NCI-H187 (cell line): ENCODE results near the gene YWHAH.

Experiments used
- DNase-seq, 2 experiments: peaks; one replicate each; lab custom pipeline; 2025; lab: John Stamatoyannopoulos, UW

Gene YWHAH

DNA sequence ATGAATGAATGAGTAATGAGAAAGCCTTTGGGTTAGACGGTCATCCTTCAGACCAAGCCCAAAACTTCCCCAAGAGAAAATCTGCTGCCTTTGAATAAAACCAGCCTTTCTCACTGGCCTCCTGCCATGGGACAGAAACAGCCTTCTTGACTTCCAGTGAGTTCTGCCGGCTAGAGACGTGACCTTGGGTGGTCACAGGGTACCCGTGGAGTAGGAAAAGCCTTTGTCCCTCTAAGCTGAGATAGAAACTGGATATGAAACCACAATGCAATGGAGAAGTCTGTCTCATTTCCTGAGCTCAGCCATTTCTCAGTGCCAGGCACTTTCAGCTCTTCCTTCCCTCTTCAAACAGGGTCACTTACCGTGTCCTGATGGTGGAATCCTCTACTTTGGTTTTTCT lies 21.2 kb upstream of the YWHAH start:
- DNase-seq = no peak

GRCh38 chr22:31923747-31924146 lies 20.6 kb upstream of the YWHAH start:
- no peak for DNase-seq

- DNase-seq = no peak
Measured at GRCh38 chr22:31925056-31925455, 19.3 kb upstream of the YWHAH start.

DNA sequence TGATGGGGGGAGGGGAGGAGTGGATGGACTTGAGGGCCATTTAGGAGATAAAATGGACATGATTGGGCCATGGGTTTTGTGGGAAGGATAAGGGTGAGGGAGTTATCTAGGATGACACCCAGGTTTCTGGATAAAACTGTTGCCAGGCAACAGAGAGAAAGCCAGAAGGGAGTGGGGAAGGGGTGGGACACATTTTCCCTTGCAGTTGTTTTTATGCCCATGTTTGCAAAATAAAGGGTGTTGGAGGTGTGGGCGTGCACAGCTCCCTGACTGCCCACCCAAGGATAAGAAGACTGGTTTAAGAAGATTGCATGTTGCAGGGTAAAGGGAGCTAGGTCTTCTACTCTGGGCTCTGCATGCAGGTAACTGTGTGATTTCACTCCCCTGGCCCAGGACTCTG lies 18.3 kb upstream of the YWHAH start:
- no peak for DNase-seq

DNA sequence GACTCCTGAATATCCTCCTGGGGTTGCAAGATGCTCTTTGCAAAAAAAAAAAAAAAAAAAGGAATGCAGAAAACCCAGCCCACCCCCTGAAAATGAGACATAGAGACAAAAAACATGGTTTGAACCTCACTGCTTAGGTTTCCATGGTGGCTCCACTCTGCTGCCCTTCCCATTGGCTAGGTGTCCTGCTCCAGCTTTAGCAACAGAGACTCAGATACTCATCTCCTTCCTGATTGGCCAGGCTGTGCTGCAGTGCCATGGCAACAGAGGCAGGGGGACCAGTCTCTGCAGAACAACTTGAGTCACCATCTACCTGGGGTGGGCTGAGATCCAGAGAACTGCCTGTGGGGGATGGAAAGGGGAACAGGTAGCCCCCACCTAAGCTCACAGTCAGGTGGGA lies 17.4 kb upstream of the YWHAH start:
- no peak for DNase-seq

- no peak for DNase-seq
Measured at GRCh38 chr22:31927562-31927961, 16.8 kb upstream of the YWHAH start.

GRCh38 chr22:31929167-31929930 lies 15.0 kb upstream of the YWHAH start:
- DNase-seq = no peak

- DNase-seq = no peak
Measured at GRCh38 chr22:31932863-31933262, 11.5 kb upstream of the YWHAH start.

DNA sequence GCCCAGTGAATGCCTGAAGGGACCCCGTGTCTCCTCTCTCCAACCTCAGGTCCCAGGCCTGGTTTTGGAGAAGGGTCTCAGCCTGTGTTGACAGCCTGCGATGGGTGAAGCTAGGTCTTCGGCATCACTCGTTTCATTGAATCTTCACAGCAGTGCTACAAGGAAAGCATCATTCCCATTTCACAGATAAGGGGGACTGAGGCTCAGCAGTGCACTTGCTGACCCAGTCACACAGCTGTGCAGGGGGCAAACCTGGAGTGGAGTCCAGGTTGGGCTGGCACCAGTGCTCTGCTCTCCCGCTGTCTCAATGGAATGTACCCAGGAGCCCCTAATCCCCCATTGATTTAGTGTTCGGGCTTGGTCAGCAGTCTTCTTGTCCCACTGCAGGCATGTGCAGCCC lies 10.9 kb upstream of the YWHAH start:
- DNase-seq = no peak

DNA sequence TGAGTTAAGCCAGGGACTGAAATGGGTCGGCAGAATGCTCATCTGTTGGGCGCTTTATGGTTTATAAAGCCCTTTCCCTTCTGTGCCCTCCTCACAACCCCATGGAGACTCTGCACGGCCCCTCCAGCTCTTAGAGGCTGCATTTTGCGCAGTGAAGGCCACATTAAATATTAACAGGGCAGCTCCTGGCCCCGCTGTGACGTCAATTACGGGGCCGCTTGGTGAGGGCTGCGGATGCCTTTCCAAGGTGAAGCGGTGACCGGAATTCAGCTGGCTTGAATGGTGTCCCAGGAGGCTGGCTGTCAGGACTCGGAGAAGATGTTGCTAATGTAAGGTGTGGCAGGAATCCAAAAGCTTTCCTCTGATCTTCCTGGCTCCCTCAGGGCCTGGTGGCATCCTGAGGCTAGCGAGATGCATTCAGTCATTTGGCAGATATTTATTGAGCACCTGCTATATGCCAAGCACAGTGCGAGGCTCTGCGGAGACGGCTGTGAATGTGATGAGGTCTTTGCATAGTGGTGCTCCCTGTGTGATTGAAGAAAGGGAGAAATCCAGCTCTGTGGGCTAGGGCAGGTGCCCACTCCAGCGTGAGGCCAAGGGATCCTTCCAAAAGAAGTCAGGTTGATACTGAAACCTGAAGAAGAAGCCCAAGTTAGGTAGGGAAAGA lies 10.4 kb upstream of the YWHAH start:
- no peak for DNase-seq

DNA sequence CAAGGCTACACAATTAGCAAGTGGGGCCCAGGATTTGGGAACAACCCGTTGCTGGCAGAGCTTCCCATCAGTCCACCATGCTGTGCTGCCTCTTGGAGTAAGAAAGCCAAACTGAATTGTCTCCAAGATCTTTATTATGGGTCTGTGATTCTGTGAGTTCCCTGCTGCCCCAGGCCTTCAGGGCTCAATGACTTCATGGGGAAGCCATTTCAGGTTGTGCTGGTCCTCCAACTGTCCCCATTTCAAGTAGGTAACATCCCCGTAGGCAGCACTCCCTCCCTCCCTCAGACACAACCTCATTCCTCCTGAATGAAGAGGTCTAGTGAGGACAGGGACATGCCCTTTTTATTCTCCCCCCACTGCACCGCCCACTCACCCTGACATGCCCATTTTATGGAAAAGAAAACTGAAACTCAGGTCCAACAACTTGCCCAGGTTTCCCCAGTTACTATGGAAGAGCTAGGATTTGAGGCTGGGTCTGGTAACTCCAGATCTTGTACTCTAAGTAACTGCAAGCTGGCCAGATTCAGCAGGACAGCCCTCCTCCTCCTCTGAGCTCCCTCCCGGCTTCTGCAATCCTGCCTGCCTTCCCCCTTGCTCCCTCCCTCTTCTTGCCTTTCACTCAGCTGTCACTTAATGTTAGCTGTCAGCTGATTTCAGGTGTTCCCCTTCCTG lies 8.2 kb upstream of the YWHAH start:
- no peak for DNase-seq

- DNase-seq = no peak
Measured at GRCh38 chr22:31937341-31937740, 7.0 kb upstream of the YWHAH start.

DNA sequence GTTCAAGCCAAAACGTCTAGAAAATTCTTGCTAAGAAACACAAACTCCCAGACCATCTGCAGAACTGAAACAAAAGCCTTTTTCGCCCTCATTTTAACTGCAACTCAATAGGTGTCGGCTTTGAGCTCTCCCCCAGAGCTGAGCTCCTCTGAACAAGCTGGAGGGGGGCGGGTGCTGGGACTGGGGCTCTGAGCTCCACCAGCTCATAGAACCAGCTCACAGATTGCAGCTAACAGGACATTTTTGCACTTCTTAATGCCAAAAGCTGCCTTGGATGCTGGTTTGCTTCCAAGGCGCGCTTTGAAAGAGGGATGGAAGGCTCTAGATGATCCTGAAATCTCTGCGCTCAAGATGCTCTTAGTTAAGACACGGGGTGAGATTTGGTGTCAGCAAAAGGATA lies 6.0 kb upstream of the YWHAH start:
- no peak for DNase-seq

DNA sequence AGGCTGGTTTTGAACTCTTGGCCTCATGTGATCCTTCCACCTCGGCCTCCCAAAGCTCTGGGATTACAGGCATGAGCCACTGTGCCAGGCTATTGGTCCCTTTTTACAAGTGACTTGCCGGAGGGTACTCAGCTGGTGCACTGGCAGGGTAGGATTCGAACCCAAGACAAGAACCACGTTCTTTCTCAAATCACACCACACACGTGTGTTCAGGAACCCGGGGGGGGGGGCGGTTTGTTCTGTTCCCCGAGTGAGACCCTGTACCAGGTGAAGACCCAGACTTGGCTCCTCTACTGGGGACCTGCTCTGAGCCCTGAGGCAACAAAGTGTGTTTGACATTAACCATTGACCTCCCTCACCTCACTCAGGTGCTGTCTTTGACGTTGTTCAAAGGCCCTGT lies 3.8 kb upstream of the YWHAH start:
- DNase-seq = no peak

- DNase-seq = no peak
Measured at GRCh38 chr22:31942091-31942490, 2.2 kb upstream of the YWHAH start.

- no peak for DNase-seq
Measured at GRCh38 chr22:31943206-31943977, 943 bp upstream of the YWHAH start.

GRCh38 chr22:31944700-31945442 lies 536 bp downstream of the YWHAH start:
- no peak for DNase-seq

DNA sequence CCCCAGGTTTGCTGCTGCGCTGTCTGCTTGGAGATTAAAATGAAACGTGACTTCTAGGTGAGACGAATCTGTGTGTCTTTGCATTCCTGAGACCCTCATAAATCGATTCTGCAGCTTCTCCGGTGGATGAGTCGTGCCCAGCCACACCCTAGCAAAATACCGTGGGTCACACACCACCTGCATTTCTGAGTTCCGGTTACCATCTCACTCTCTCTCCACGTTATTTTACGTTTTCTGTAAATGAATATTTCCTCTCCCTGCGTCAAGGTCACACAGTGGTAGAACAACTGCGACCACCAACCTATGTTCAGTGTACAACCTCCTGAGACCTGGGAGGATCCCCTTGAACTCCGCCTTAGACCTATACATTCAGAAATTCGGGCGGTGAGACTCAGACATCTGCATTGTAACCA lies 1.1 kb downstream of the YWHAH start:
- DNase-seq = no peak

GRCh38 chr22:31945971-31946680 lies 1.8 kb downstream of the YWHAH start:
- no peak for DNase-seq

- DNase-seq = no peak
Measured at GRCh38 chr22:31947296-31947695, 3.0 kb downstream of the YWHAH start.

GRCh38 chr22:31948002-31948401 lies 3.7 kb downstream of the YWHAH start:
- no peak for DNase-seq
